ENCODE measurements around the gene LY6G6F.

DNA sequence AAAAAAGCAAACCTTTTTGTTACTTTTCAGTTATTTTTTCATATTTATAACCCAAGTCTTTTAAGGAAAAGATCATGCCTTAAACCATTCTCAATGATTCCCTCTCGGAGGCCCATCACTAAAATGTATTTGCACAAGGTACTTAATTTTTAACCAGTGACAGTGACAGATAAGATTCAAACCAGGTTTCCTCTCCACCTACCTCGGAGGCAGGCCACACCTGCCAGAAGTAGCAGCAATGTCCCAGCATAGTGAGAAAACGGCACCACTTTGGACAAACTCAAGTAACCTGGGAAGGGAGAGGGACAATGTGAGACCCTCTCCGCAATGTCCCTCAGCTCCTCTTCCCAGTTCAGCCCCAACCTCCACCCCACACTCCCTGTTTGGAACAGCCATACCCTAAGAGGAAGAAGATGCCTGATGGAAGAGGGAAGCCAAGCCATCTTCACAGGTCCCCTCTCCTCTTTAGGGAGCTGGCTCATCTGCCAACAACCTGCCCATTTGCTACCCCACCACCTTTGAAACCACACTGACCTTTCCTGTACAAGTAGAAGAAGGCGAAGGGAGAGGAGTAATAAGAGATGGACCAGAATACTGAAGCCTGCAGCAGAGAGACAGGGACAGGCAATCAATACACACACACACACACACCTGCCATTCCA lies 5.8 kb upstream of the LY6G6F start:
- TF ChIP-seq, protein P1, sequence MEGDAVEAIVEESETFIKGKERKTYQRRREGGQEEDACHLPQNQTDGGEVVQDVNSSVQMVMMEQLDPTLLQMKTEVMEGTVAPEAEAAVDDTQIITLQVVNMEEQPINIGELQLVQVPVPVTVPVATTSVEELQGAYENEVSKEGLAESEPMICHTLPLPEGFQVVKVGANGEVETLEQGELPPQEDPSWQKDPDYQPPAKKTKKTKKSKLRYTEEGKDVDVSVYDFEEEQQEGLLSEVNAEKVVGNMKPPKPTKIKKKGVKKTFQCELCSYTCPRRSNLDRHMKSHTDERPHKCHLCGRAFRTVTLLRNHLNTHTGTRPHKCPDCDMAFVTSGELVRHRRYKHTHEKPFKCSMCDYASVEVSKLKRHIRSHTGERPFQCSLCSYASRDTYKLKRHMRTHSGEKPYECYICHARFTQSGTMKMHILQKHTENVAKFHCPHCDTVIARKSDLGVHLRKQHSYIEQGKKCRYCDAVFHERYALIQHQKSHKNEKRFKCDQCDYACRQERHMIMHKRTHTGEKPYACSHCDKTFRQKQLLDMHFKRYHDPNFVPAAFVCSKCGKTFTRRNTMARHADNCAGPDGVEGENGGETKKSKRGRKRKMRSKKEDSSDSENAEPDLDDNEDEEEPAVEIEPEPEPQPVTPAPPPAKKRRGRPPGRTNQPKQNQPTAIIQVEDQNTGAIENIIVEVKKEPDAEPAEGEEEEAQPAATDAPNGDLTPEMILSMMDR (IDR thresholded peaks at IDR 0.05) = no peak
- TF ChIP-seq POLR2AphosphoS5 (IDR thresholded peaks at IDR 0.05) (no peak), POLR2A (IDR thresholded peaks at IDR 0.05) (no peak)

All from prostate gland (tissue), 2 donors.